Ascending aorta (tissue), 2 donors: ENCODE data around the gene CHST11. TPM values are rescaled to one million over a fixed set of nuclear protein-coding genes. Genes with fewer than 3 reads are reported as not detected.

ENCODE experiments used
- DNase-seq, 2 donors: peaks; one replicate each; pipeline ENCODE4 v3.0.0-alpha.2; 2019; ENCODE audit warnings: low spot score in 2 of 2
- H3K27ac ChIP-seq, 2 donors: fragments of 200-600 bp; sonication (generic); one replicate each; pipeline ENCODE4 v1.5.1; 2016 to 2017; ENCODE audit warnings: mild to moderate bottlenecking in 1 of 2
- H3K27me3 ChIP-seq: fragments of 200-600 bp; sonication (generic); one replicate; pipeline ENCODE4 v1.5.1; 2017
- H3K36me3 ChIP-seq, 2 donors: fragments of 200-600 bp; sonication (generic); one replicate each; pipeline ENCODE4 v1.5.1; 2016
- H3K4me1 ChIP-seq, 2 donors: fragments of 200-600 bp; sonication (generic); one replicate each; pipeline ENCODE4 v1.5.1; 2016 to 2017; ENCODE audit warnings: mild to moderate bottlenecking in 1 of 2
- H3K4me3 ChIP-seq, 2 donors: fragments of 200-600 bp; sonication (generic); one replicate each; pipeline ENCODE4 v1.5.1; 2016 to 2017; ENCODE audit warnings: mild to moderate bottlenecking in 1 of 2
- H3K9me3 ChIP-seq, 2 donors: fragments of 200-600 bp; sonication (generic); one replicate each; pipeline ENCODE4 v1.5.1; 2016
- CTCF ChIP-seq, 3 experiments: fragments of 200-600 bp in 2 of 3; fragments of 450-650 bp in 1 of 3; sonication (generic) in 2 of 3; IDR thresholded peaks; one replicate each; pipeline ENCODE4 v1.5.1; 2016 to 2019; ENCODE audit warnings: antibody characterized with exemption in 3 of 3, mild to moderate bottlenecking in 1 of 3, moderate library complexity in 1 of 3
- intact Hi-C: fragments of 100-400 bp; cut with DNase I; formaldehyde crosslinking; loops from one replicate; pipeline ENCODE4 v1.15.1; 2023
- total RNA-seq: library from RNA; depleted of rRNA; stranded (reverse); fragments of >200 nt; gene quantifications from one replicate; pipeline ENCODE4 v1.1.0, GENCODE V29; 2016

Gene CHST11
- total RNA-seq, 1 donor from 2014 or later = 63.2 TPM

- no peaks in the 10 kb centered on the region for H3K9me3 ChIP-seq
- no peaks in the 10 kb centered on the region for H3K36me3 ChIP-seq
- intact Hi-C loops = loop anchor here (2.0 kb wide), 1 partner anchor 76 kb away; no protein-coding TSS in a partner anchor
- H3K4me3 ChIP-seq = no peak overlapping the region
- H3K27ac ChIP-seq = peak overlapping the region; percentile 73 to 78
- H3K27me3 ChIP-seq = no peaks in the 10 kb centered on the region
- H3K4me1 ChIP-seq = peaks cover 0 to 9% of the 10 kb centered on the region in 2 donors
- peak in 1 of 2 donors; percentile 61 for DNase-seq
- TF ChIP-seq CTCF (IDR thresholded peaks at IDR 0.05) = no peak
Observed at GRCh38 chr12:104748356-104748755, 291.6 kb downstream of the CHST11 start.

- Histone ChIP-seq H3K27ac (peak overlapping the region; percentile 73 to 78), H3K4me3 (no peak overlapping the region), H3K27me3 (no peaks in the 10 kb centered on the region), H3K9me3 (no peaks in the 10 kb centered on the region), H3K36me3 (no peaks in the 10 kb centered on the region), H3K4me1 (peaks cover 0 to 9% of the 10 kb centered on the region in 2 donors)
- TF ChIP-seq CTCF (IDR thresholded peaks at IDR 0.05) = no peak
- peak in 1 of 2 donors; percentile 88 for DNase-seq
- intact Hi-C loops = loop anchor here (2.0 kb wide), 1 partner anchor 76 kb away; no protein-coding TSS in a partner anchor
Observed at GRCh38 chr12:104748790-104749189, 292.0 kb downstream of the CHST11 start.

GRCh38 chr12:104749545-104749944, 292.8 kb downstream of the CHST11 start:
- H3K27me3 ChIP-seq = no peaks in the 10 kb centered on the region
- peaks cover 0 to 9% of the 10 kb centered on the region in 2 donors for H3K4me1 ChIP-seq
- intact Hi-C loops = loop anchor here (2.0 kb wide), 1 partner anchor 77 kb away; no protein-coding TSS in a partner anchor
- TF ChIP-seq CTCF (IDR thresholded peaks at IDR 0.05) = no peak
- no peak overlapping the region for H3K4me3 ChIP-seq
- no peaks in the 10 kb centered on the region for H3K36me3 ChIP-seq
- DNase-seq = peak in 1 of 2 donors; percentile 45
- H3K9me3 ChIP-seq = no peaks in the 10 kb centered on the region
- H3K27ac ChIP-seq = peak overlapping the region; percentile 27 to 78

- TF ChIP-seq CTCF (IDR thresholded peaks at IDR 0.05) = no peak
- H3K4me1 ChIP-seq = peaks cover 0 to 9% of the 10 kb centered on the region in 2 donors
- H3K4me3 ChIP-seq = no peak overlapping the region
- H3K36me3 ChIP-seq = no peaks in the 10 kb centered on the region
- peak in 1 of 2 donors; percentile 69 for DNase-seq
- intact Hi-C loops = no loop called here
- H3K27ac ChIP-seq = no peak overlapping the region
- no peaks in the 10 kb centered on the region for H3K9me3 ChIP-seq
- no peaks in the 10 kb centered on the region for H3K27me3 ChIP-seq
Observed at GRCh38 chr12:104750061-104750460, 293.3 kb downstream of the CHST11 start.

- Histone ChIP-seq H3K4me1 (peaks cover 0 to 9% of the 10 kb centered on the region in 2 donors), H3K36me3 (no peaks in the 10 kb centered on the region), H3K27me3 (no peaks in the 10 kb centered on the region), H3K4me3 (no peak overlapping the region), H3K27ac (no peak overlapping the region), H3K9me3 (no peaks in the 10 kb centered on the region)
- TF ChIP-seq CTCF (IDR thresholded peaks at IDR 0.05) = no peak
- no peak for DNase-seq
- intact Hi-C loops = no loop called here
Observed at GRCh38 chr12:104751120-104751519, 294.4 kb downstream of the CHST11 start.

GRCh38 chr12:104751594-104751993, 294.8 kb downstream of the CHST11 start:
- no peaks in the 10 kb centered on the region for H3K9me3 ChIP-seq
- no peaks in the 10 kb centered on the region for H3K36me3 ChIP-seq
- no peak for TF ChIP-seq CTCF (IDR thresholded peaks at IDR 0.05)
- H3K27me3 ChIP-seq = no peaks in the 10 kb centered on the region
- peak in 1 of 2 donors; percentile 27 for DNase-seq
- no peak overlapping the region for H3K4me3 ChIP-seq
- H3K27ac ChIP-seq = no peak overlapping the region
- intact Hi-C loops = no loop called here
- peaks cover 0 to 9% of the 10 kb centered on the region in 2 donors for H3K4me1 ChIP-seq
